HepG2 (cell line): ENCODE data around the gene PDZD4. TPM values are rescaled to one million over a fixed set of nuclear protein-coding genes. Genes with fewer than 3 reads are reported as not detected.
A peak's percentile ranks its signal among the peaks of the same experiment; 100 is the strongest.

Experiments
- AKAP8 ChIP-seq: sonication (generic); formaldehyde crosslinking; IDR thresholded peaks from 2 replicates; pipeline ENCODE4 v1.5.1; 2020; ENCODE audit warnings: mild to moderate bottlenecking, missing genetic modification reagents
- CREBL2 ChIP-seq: sonication (generic); formaldehyde crosslinking; IDR thresholded peaks from 2 replicates; pipeline ENCODE4 v1.8.1; 2023; ENCODE audit warnings: missing genetic modification reagents, mild to moderate bottlenecking, borderline replicate concordance
- FOSL1 ChIP-seq: sonication (generic); formaldehyde crosslinking; IDR thresholded peaks from 2 replicates; pipeline ENCODE4 v1.9.0; 2021; ENCODE audit warnings: missing genetic modification reagents, borderline replicate concordance
- HOMEZ ChIP-seq: IDR thresholded peaks from 2 replicates; pipeline ENCODE4 v1.6.1; 2016; ENCODE audit warnings: low read depth
- KLF16 ChIP-seq, 2 experiments: sonication (generic) in 1 of 2; formaldehyde crosslinking in 1 of 2; IDR thresholded peaks; 2 replicates each; pipeline versions ENCODE4 v1.6.1 to v1.8.0; 2016 to 2023; ENCODE audit warnings: missing genetic modification reagents in 2 of 2, missing compliant biosample characterization in 1 of 2
- LRRFIP1 ChIP-seq: sonication (generic); formaldehyde crosslinking; conservative IDR thresholded peaks from 2 replicates; pipeline ENCODE4 v1.4.0; 2020; ENCODE audit warnings: missing genetic modification reagents
- PBX2 ChIP-seq: IDR thresholded peaks from 2 replicates; pipeline ENCODE4 v1.6.1; 2016; ENCODE audit warnings: control low read depth
- PHF8 ChIP-seq: sonication (generic); formaldehyde crosslinking; IDR thresholded peaks from 2 replicates; pipeline ENCODE4 v1.5.0; 2020; ENCODE audit warnings: missing genetic modification reagents
- SAFB2 ChIP-seq: sonication (generic); formaldehyde crosslinking; IDR thresholded peaks from 2 replicates; pipeline ENCODE4 v1.5.1; 2020; ENCODE audit warnings: missing genetic modification reagents, low read depth, mild to moderate bottlenecking, borderline replicate concordance
- SMC3 ChIP-seq: IDR thresholded peaks from 2 replicates; pipeline ENCODE4 v1.6.1; 2011; ENCODE audit warnings: low read length, improper control_type of control experiment
- SP1 ChIP-seq, 2 experiments: fragments of 450-650 bp in 1 of 2; sonication (generic) in 1 of 2; formaldehyde crosslinking in 1 of 2; IDR thresholded peaks; 2 replicates each; pipeline versions ENCODE4 v1.4.0 to v1.6.1; 2016 to 2020; ENCODE audit warnings: missing genetic modification reagents in 1 of 2
- SPEN ChIP-seq: sonication (generic); formaldehyde crosslinking; IDR thresholded peaks from 2 replicates; pipeline ENCODE4 v1.5.1; 2020; ENCODE audit warnings: low read depth, mild to moderate bottlenecking, missing genetic modification reagents
- ZMAT3 ChIP-seq: sonication (generic); formaldehyde crosslinking; conservative IDR thresholded peaks from 2 replicates; pipeline ENCODE4 v1.7.0; 2021; ENCODE audit warnings: missing genetic modification reagents
- ZNF138 ChIP-seq: sonication (generic); formaldehyde crosslinking; IDR thresholded peaks from 2 replicates; pipeline ENCODE4 v1.5.0; 2020; ENCODE audit warnings: mild to moderate bottlenecking, low read depth, missing genetic modification reagents
- ZNF343 ChIP-seq: sonication (generic); formaldehyde crosslinking; IDR thresholded peaks from 2 replicates; pipeline ENCODE4 v1.4.0; 2020; ENCODE audit warnings: mild to moderate bottlenecking, missing genetic modification reagents
- ZNF468 ChIP-seq: sonication (generic); formaldehyde crosslinking; IDR thresholded peaks from 2 replicates; pipeline ENCODE4 v1.8.0; 2022; ENCODE audit warnings: mild to moderate bottlenecking, moderate library complexity, missing genetic modification reagents
- polyA plus RNA-seq, 8 experiments: library from polyadenylated mRNA; depleted of rRNA in 3 of 8; stranded (reverse) in 7 of 8; unstranded in 1 of 8; fragments of >200 nt; fragmentation: Illumina TruSeq in 4 of 8; extraction: Trizol in 4 of 8; gene quantifications; 2 replicates each; pipeline versions ENCODE4 v1.2.1 to v1.2.3, GENCODE V29; 2011 to 2016; ENCODE audit warnings: low read depth in 4 of 8, missing spikeins in 1 of 8, mixed read lengths in 1 of 8; ENCODE audit not compliant: insufficient read depth in 1 of 8
- total RNA-seq, 5 experiments: library from RNA; depleted of rRNA; stranded (reverse); fragments of >200 nt; fragmentation: Illumina TruSeq; extraction: Trizol; gene quantifications; 2 replicates each; pipeline ENCODE4 v1.2.3, GENCODE V29; 2016; ENCODE audit warnings: low read depth in 1 of 5
- TF ChIP-seq, protein P1 (sequence below): sonication (generic); formaldehyde crosslinking; IDR thresholded peaks from 2 replicates; pipeline ENCODE4 v1.4.0; 2020; ENCODE audit warnings: low read depth, mild to moderate bottlenecking, missing genetic modification reagents
- TF ChIP-seq, protein P2 (sequence below): sonication (generic); formaldehyde crosslinking; IDR thresholded peaks from 2 replicates; pipeline ENCODE4; 2020; ENCODE audit warnings: missing genetic modification reagents, mild to moderate bottlenecking, borderline replicate concordance

The PDZD4 gene
- total and polyA plus RNA-seq, 2 of the 13 experiments (the other 11 are each of a cell fraction or from before 2014, with no cell fraction given), result not detected

DNA sequence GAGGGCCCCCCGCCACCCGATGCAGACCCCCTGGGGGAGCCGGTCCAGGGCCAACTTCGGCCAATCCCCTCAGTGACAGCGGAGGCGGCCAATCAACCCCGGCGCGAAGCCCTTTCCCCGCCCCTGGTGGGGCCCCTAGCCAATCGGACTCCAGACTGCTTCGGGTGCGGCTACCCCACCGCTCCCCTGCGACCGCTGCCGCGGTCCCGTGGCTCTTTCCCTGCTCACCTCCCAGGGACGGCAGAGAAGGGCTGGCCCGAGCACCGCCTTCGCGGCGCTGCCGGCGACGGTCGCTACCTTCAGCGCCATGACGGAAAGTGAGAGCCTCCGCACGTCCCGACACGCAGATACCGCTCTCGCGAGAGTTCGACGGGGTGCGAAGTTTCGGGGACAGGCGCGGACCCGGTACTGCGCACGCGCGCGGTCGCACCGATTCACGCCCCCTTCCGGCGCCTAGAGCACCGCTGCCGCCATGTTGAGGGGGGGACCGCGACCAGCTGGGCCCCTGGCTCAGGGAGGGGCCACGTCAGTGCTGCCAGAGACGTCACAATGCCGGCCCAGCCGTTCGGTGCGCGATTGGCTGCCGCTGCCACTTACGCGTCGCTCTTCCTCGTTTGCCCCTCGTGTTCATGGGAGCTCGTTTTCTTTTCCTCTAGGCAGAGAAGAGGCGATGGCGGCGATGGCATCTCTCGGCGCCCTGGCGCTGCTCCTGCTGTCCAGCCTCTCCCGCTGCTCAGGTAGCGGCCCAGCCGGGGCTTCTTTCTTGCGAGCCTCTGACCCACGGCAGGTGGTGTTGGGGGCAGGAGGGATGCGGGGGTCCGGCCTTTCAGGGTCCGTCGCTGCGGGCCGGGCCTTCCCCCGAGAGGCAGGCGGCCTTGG lies 36.1 kb downstream of the PDZD4 start, which contains the start of the genes IDH3G and SSR4 (continued):
- TF ChIP-seq LRRFIP1 (CRISPR knock-in tag) (no peak), HOMEZ (no peak), ZNF138 (no peak), AKAP8 (CRISPR knock-in tag) (no peak), ZNF343 (CRISPR knock-in tag) (0 out of 2 replicates have a peak, but pooled peaks have one; percentile 65), SP1 (IDR thresholded peaks at IDR 0.05) (peak; percentile 65; the same call in 1 of the 2 replicates), SP1 (CRISPR knock-in tag; IDR thresholded peaks at IDR 0.05) (0 out of 2 replicates have a peak, but pooled peaks have one; percentile 52), ZNF468 (no peak), ZMAT3 (CRISPR knock-in tag) (peak; percentile 20; the same call in 1 of the 2 replicates), CREBL2 (peak; percentile 61; the same call in 1 of the 2 replicates), KLF16 (CRISPR knock-in tag; IDR thresholded peaks at IDR 0.05) (no peak), PBX2 (CRISPR knock-in tag) (peak; percentile 82), FOSL1 (CRISPR knock-in tag) (no peak), SAFB2 (CRISPR knock-in tag) (no peak), SMC3 (no peak), SPEN (CRISPR knock-in tag) (peak; percentile 74), PHF8 (CRISPR knock-in tag) (peak; percentile 62)
- TF ChIP-seq, protein P1, sequence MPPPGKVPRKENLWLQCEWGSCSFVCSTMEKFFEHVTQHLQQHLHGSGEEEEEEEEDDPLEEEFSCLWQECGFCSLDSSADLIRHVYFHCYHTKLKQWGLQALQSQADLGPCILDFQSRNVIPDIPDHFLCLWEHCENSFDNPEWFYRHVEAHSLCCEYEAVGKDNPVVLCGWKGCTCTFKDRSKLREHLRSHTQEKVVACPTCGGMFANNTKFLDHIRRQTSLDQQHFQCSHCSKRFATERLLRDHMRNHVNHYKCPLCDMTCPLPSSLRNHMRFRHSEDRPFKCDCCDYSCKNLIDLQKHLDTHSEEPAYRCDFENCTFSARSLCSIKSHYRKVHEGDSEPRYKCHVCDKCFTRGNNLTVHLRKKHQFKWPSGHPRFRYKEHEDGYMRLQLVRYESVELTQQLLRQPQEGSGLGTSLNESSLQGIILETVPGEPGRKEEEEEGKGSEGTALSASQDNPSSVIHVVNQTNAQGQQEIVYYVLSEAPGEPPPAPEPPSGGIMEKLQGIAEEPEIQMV (CRISPR knock-in tag), result no peak
- TF ChIP-seq, protein P2, sequence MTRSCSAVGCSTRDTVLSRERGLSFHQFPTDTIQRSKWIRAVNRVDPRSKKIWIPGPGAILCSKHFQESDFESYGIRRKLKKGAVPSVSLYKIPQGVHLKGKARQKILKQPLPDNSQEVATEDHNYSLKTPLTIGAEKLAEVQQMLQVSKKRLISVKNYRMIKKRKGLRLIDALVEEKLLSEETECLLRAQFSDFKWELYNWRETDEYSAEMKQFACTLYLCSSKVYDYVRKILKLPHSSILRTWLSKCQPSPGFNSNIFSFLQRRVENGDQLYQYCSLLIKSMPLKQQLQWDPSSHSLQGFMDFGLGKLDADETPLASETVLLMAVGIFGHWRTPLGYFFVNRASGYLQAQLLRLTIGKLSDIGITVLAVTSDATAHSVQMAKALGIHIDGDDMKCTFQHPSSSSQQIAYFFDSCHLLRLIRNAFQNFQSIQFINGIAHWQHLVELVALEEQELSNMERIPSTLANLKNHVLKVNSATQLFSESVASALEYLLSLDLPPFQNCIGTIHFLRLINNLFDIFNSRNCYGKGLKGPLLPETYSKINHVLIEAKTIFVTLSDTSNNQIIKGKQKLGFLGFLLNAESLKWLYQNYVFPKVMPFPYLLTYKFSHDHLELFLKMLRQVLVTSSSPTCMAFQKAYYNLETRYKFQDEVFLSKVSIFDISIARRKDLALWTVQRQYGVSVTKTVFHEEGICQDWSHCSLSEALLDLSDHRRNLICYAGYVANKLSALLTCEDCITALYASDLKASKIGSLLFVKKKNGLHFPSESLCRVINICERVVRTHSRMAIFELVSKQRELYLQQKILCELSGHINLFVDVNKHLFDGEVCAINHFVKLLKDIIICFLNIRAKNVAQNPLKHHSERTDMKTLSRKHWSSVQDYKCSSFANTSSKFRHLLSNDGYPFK (CRISPR knock-in tag), result peak; percentile 75; the same call in 1 of the 2 replicates
